Colonic mucosa (tissue), 4 donors: ENCODE results near the gene HDAC2. TPM values are rescaled to one million over a fixed set of nuclear protein-coding genes. Genes with fewer than 3 reads are reported as not detected.
"Not testable (repeated sequence)": the region's sequence is repeated elsewhere in the genome, so short reads cannot be mapped to it uniquely, and the experiment has no call there.

ENCODE experiments used
- DNase-seq: peaks from one replicate; pipeline ENCODE4 v3.0.0-alpha.2; 2020
- H3K27ac ChIP-seq: fragments of 200-600 bp; one replicate; pipeline ENCODE4 v1.8.0; 2021
- H3K27me3 ChIP-seq: fragments of 200-600 bp; one replicate; pipeline ENCODE4 v1.8.0; 2021
- H3K36me3 ChIP-seq: fragments of 200-600 bp; one replicate; pipeline ENCODE4 v1.8.0; 2021
- H3K4me1 ChIP-seq: fragments of 200-600 bp; one replicate; pipeline ENCODE4 v1.8.0; 2021; ENCODE audit warnings: mild to moderate bottlenecking
- H3K4me3 ChIP-seq: fragments of 200-600 bp; one replicate; pipeline ENCODE4 v1.8.0; 2021
- H3K9ac ChIP-seq, 2 donors: one replicate each; pipeline ENCODE4 v1.7.0; 2013; ENCODE audit warnings: control low read depth in 2 of 2, low read depth in 2 of 2, low read length in 2 of 2
- H3K9me3 ChIP-seq: fragments of 200-600 bp; one replicate; pipeline ENCODE4 v1.8.0; 2021
- intact Hi-C: fragments of 100-400 bp; cut with DNase I; formaldehyde crosslinking; loops from one replicate; pipeline ENCODE4 v1.14.1; 2022
- total RNA-seq, 2 donors: library from RNA; stranded (reverse); fragmentation: NEBNext Ultra II Directional in 1 of 2; extraction: Animal tissue kit (Norgen Biotek cat#: 25700) in 1 of 2; gene quantifications; one replicate each; pipeline ENCODE4 v1.2.1, GENCODE V29; 2021
- TF ChIP-seq, protein P1 (sequence below): fragments of 200-600 bp; IDR thresholded peaks from one replicate; pipeline ENCODE4 v1.8.0; 2022; ENCODE audit warnings: antibody characterized with exemption, mild to moderate bottlenecking
- donor health status: healthy.
- donor health status: DM: no; HTN: no; CAD: no.
- donor health status: DM: no; HTN: no; CAD: no.

HDAC2 gene
- total RNA-seq, 2 donors from 2014 or later, result 79.8 to 95.0 TPM

DNA sequence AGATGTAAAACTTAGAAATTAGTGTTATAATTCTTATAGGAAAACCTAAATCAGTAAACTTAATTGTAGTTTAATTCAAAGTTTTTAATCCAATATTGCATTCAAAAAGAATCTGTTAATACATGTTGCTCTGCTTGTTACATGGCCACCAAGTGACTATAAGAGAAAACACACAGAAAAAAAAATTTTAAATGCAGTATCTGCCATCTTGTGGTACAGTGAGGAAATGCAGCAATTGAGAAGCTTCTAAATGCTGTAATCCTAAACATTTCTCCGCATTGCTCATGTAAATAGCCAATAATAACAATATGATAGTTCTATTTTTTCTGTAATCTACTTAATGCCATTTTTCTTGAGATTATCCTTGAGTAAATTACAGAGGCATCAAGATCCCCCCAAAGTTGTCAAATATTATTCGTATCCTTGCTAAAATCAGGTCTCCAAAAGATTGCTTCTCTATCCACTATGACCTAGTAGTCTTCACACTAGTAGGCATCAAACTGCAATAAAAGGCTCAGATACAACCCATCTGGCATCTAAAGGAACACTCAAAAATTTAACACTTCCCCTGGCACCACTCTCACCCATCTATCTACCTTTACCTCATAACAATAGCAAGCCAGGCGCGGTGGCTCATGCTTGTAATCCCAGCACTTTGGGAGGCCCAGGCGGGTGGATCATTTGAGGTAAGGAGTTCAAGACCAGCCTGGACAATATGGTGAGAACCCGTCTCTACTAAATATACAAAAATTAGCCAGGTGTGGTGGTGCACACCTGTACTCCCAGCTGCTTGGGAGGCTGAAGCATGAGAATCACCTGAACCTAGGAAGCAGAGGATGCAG is 34.6 kb downstream of the HDAC2 start:
- no peaks in the 10 kb centered on the region for H3K27me3 ChIP-seq
- intact Hi-C loops, result no loop called here
- peak; percentile 44 for DNase-seq
- H3K9me3 ChIP-seq, result no peaks in the 10 kb centered on the region
- no peak overlapping the region for H3K9ac ChIP-seq
- no peaks in the 10 kb centered on the region for H3K36me3 ChIP-seq
- TF ChIP-seq, protein P1, sequence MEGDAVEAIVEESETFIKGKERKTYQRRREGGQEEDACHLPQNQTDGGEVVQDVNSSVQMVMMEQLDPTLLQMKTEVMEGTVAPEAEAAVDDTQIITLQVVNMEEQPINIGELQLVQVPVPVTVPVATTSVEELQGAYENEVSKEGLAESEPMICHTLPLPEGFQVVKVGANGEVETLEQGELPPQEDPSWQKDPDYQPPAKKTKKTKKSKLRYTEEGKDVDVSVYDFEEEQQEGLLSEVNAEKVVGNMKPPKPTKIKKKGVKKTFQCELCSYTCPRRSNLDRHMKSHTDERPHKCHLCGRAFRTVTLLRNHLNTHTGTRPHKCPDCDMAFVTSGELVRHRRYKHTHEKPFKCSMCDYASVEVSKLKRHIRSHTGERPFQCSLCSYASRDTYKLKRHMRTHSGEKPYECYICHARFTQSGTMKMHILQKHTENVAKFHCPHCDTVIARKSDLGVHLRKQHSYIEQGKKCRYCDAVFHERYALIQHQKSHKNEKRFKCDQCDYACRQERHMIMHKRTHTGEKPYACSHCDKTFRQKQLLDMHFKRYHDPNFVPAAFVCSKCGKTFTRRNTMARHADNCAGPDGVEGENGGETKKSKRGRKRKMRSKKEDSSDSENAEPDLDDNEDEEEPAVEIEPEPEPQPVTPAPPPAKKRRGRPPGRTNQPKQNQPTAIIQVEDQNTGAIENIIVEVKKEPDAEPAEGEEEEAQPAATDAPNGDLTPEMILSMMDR, result peak; percentile 80
- no peak overlapping the region for H3K4me3 ChIP-seq
- H3K4me1 ChIP-seq, result no peaks in the 10 kb centered on the region
- H3K27ac ChIP-seq, result no peak overlapping the region

DNA sequence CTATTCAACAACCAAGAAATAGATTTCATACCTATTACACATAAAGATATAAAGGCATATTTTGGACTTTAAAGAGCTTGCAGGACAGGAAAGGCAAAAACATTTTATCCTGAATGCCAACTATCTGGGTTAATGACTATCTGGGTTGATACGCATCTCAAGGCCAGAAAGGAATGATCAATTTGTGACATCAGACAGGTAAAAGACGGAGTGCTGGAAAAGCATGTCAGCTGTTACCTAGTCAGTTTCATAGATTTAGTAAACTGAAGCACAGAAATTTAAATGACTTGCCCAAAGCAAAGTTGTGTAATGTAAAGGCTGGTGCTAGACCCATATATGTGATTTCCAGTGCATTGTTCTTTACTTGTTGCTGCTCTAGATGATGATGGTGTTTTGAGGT is 36.8 kb downstream of the HDAC2 start:
- DNase-seq, result no peak
- Histone ChIP-seq H3K4me1 (no peaks in the 10 kb centered on the region), H3K27me3 (no peaks in the 10 kb centered on the region), H3K9me3 (no peaks in the 10 kb centered on the region), H3K36me3 (no peaks in the 10 kb centered on the region), H3K9ac (no peak overlapping the region), H3K4me3 (no peak overlapping the region), H3K27ac (no peak overlapping the region)
- intact Hi-C loops, result no loop called here
- TF ChIP-seq, protein P1, result no peak

DNA sequence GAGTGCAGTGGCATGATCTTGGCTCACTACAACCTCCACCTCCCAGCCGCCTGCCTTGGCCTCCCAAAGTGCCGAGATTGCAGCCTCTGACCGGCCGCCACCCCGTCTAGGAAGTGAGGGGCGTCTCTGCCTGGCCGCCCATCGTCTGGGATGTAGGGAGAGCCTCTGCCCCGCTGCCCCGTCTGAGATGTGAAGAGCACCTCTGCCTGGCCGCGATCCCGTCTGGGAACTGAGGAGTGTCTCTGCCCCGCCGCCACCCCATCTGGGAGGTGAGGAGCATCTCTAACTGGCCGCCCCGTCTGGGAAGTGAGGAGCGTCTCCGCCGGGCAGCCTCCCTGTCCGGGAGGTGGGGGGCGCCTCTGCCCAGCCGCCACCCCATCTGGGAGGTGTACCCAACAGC is 39.0 kb downstream of the HDAC2 start:
- intact Hi-C loops, H3K27ac ChIP-seq, H3K36me3 ChIP-seq, DNase-seq, H3K9me3 ChIP-seq, H3K9ac ChIP-seq, H3K27me3 ChIP-seq, H3K4me1 ChIP-seq, H3K4me3 ChIP-seq: not testable (repeated sequence)

DNA sequence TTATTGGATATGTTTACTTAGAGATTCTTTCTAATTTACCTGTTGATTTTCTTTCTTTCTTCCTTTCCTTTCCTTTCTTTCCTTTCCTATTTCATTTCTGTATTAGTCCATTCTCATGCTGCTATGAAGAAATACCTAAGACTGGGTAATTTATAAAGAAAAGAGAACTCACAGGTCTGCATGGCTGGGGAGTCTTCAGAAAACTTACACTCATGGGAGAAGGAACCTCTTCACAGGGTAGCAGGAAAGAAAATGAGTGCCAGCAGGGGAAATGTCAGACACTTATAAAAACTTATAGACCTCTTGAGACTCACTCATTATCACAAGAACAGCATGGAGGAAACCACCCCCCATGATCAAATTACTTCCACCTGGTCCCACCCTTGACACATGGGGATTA is 40.8 kb downstream of the HDAC2 start:
- Histone ChIP-seq H3K4me1 (no peaks in the 10 kb centered on the region), H3K27me3 (no peaks in the 10 kb centered on the region), H3K9me3 (no peaks in the 10 kb centered on the region), H3K36me3 (no peaks in the 10 kb centered on the region), H3K9ac (no peak overlapping the region), H3K27ac (no peak overlapping the region), H3K4me3 (no peak overlapping the region)
- no peak for DNase-seq
- TF ChIP-seq, protein P1, result no peak
- intact Hi-C loops, result no loop called here

DNA sequence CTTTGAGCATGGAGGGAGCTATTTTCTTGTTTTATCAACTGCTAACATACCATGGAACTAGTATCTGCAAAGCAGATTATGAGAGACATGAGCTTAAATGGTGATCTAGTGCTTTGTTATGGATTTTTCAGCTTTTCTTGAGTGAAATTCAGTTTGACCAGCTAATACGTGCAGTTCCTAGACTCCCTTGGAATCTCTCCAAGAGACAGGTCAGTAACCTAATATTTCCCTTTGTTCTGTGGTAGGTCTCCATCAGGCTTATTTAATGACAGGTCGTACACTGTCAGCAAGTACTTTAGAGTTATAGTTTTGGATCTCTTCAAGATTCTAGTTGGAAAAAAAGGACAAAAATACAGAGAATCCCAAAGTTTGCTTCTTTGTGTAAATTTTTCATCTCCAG is 43.9 kb downstream of the HDAC2 start:
- no peaks in the 10 kb centered on the region for H3K27me3 ChIP-seq
- no peaks in the 10 kb centered on the region for H3K4me1 ChIP-seq
- H3K4me3 ChIP-seq, result no peak overlapping the region
- DNase-seq, result no peak
- intact Hi-C loops, result no loop called here
- H3K9me3 ChIP-seq, result no peaks in the 10 kb centered on the region
- H3K9ac ChIP-seq, result no peak overlapping the region
- TF ChIP-seq, protein P1, result no peak
- H3K27ac ChIP-seq, result no peak overlapping the region
- H3K36me3 ChIP-seq, result no peaks in the 10 kb centered on the region

DNA sequence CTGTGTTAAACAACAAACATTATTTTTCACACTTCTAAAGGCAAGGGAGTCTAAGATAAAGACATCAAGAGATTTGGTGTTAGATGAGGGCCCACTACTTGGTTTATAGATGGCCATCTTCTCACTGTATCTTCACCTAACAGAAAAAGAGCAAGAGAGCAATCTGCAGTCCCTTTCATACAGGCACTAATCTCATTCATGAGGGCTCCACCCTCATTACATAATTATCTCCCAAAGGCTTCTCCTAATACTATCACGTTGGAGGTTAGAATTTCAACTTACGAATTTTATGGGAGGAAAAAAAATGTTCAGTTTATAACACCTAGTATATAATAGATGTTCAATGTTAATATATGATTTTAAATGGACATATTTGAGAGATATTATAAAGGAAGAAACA is 45.6 kb downstream of the HDAC2 start:
- Histone ChIP-seq H3K4me3 (no peak overlapping the region), H3K9me3 (no peaks in the 10 kb centered on the region), H3K27me3 (no peaks in the 10 kb centered on the region), H3K4me1 (no peaks in the 10 kb centered on the region), H3K27ac (no peak overlapping the region), H3K9ac (no peak overlapping the region), H3K36me3 (no peaks in the 10 kb centered on the region)
- intact Hi-C loops, result no loop called here
- TF ChIP-seq, protein P1, result no peak
- DNase-seq, result no peak
